SK-N-SH (cell line): ENCODE data around the gene CPPED1.

Source experiments
- CHD2 ChIP-seq: fragments of 150-350 bp; IDR thresholded peaks from 2 replicates; pipeline ENCODE4 v1.6.1; 2018; ENCODE audit warnings: low read length; ENCODE audit not compliant: partially characterized antibody
- ELF1 ChIP-seq: IDR thresholded peaks from 2 replicates; pipeline ENCODE4 v1.4.0; 2012
- EP300 ChIP-seq, 2 experiments: IDR thresholded peaks; 2 replicates each; pipeline versions ENCODE4 v1.4.0 to v1.6.1; 2012; ENCODE audit warnings: borderline replicate concordance in 1 of 2, low read depth in 1 of 2, low read length in 1 of 2
- EZH2phosphoT487 ChIP-seq: fragments of 200-600 bp; sonication (generic); IDR thresholded peaks from 2 replicates; pipeline ENCODE4 v1.6.1; 2017; ENCODE audit warnings: low read depth, mixed run types, mild to moderate bottlenecking, antibody characterized with exemption, moderate library complexity, borderline replicate concordance
- FOXM1 ChIP-seq: IDR thresholded peaks from 2 replicates; pipeline ENCODE4 v1.4.0; 2012; ENCODE audit warnings: low read depth, mild to moderate bottlenecking
- JUND ChIP-seq: IDR thresholded peaks from 2 replicates; pipeline ENCODE4 v1.4.0; 2012
- MAX ChIP-seq: IDR thresholded peaks from 2 replicates; pipeline ENCODE4 v1.4.0; 2012; ENCODE audit warnings: low read depth
- MXI1 ChIP-seq: IDR thresholded peaks from 2 replicates; pipeline ENCODE4 v1.6.1; 2012; ENCODE audit warnings: mild to moderate bottlenecking, low read depth, low read length, improper control_type of control experiment
- NRF1 ChIP-seq: IDR thresholded peaks from 2 replicates; pipeline ENCODE4 v1.6.1; 2012; ENCODE audit warnings: low read depth, mild to moderate bottlenecking, low read length
- POLR2AphosphoS5 ChIP-seq: IDR thresholded peaks from 2 replicates; pipeline ENCODE4 v1.6.1; 2012; ENCODE audit warnings: low read depth, low read length
- RCOR1 ChIP-seq: fragments of 150-350 bp; IDR thresholded peaks from 2 replicates; pipeline ENCODE4 v1.6.1; 2017; ENCODE audit warnings: antibody characterized with exemption, low read length
- RFX5 ChIP-seq: IDR thresholded peaks from 2 replicates; pipeline ENCODE4 v1.6.1; 2012; ENCODE audit warnings: mild to moderate bottlenecking, improper control_type of control experiment, low read length
- YY1 ChIP-seq: IDR thresholded peaks from 2 replicates; pipeline ENCODE4 v1.4.0; 2012; ENCODE audit warnings: low read depth, mild to moderate bottlenecking
- TF ChIP-seq, protein P1 (sequence below): fragments of 200-600 bp; sonication (generic); IDR thresholded peaks from 2 replicates; pipeline ENCODE4 v1.6.1; 2017; ENCODE audit warnings: antibody characterized with exemption, mild to moderate bottlenecking, moderate library complexity

DNA sequence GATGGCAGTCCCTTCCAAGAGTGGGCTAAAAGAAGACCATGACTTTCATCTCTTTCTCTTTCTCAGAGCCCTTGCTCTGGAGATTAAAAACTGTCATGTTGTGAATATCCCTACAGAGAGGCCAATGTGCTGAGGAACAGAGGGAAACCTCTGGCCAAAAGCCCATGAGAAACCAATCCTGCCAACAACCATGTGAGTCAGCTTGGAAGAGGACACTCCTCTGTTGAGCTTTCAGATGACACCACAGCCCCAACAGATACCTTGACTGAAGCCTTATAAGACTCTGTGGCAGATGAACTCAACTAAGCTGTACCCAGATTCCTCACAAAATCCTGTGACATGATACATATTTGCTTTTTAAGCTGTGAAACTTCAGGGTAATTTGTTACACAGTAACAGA is 19.6 kb downstream of the CPPED1 start:
- TF ChIP-seq EP300 (IDR thresholded peaks at IDR 0.05; ENCODE audit: borderline replicate concordance in 1 of 2, low read depth in 1 of 2, low read length in 1 of 2) (no peak), JUND (no peak), ELF1 (no peak), MAX (no peak), CHD2 (no peak), POLR2AphosphoS5 (no peak), MXI1 (no peak), NRF1 (no peak), YY1 (no peak), EZH2phosphoT487 (no peak), RFX5 (no peak), RCOR1 (no peak), FOXM1 (no peak)
- TF ChIP-seq, protein P1, sequence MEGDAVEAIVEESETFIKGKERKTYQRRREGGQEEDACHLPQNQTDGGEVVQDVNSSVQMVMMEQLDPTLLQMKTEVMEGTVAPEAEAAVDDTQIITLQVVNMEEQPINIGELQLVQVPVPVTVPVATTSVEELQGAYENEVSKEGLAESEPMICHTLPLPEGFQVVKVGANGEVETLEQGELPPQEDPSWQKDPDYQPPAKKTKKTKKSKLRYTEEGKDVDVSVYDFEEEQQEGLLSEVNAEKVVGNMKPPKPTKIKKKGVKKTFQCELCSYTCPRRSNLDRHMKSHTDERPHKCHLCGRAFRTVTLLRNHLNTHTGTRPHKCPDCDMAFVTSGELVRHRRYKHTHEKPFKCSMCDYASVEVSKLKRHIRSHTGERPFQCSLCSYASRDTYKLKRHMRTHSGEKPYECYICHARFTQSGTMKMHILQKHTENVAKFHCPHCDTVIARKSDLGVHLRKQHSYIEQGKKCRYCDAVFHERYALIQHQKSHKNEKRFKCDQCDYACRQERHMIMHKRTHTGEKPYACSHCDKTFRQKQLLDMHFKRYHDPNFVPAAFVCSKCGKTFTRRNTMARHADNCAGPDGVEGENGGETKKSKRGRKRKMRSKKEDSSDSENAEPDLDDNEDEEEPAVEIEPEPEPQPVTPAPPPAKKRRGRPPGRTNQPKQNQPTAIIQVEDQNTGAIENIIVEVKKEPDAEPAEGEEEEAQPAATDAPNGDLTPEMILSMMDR = no peak
